ENCODE results near the gene CDH10.

The CDH10 gene

DNA sequence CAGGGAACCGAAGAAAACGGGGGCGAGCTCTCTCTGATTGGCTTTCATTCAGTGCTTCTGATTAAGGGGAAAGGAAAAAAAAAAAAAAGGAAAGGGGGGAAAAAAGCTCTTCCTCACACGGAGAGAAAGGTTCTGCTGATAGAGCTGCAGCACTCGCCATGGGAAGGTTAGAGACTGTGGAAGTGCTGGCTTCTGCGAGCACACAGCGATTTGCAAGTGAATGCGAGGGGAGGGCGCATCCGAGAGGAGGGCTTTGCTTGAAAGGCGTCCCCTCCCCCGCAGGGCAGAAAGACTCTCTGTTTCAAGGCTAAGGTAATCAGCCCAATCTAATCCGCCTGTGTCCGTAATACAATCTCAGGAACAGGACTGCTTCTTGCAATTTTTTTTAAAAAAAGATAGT is at the start of gene CDH10:
CDH10 (minus strand) TSS at position 218 of the 400 bp plus-strand sequence. CDS start 51,488 bp downstream, outside the sequence.
- DNase-seq = peak; percentile 84

DNA sequence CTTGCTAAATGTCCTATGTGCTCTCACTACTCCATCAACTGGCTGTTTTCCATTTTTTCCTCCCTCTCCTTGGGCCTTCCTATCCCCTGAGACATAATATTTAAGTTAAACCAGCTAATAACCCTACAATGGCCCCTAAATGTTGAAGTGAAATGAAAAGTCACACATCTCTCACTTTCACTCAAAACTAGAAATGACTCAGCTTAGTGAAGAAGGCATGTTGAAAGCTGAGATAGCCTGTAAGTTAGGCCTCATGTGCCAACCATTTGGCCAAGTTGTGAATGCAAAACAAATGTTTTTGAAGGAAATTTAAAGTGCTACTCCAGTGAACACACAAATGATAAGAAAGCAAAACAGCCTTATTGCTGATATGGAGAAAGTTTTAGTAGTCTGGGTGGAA is 48.8 kb upstream of the CDH10 start:
- no peak for DNase-seq

DNA sequence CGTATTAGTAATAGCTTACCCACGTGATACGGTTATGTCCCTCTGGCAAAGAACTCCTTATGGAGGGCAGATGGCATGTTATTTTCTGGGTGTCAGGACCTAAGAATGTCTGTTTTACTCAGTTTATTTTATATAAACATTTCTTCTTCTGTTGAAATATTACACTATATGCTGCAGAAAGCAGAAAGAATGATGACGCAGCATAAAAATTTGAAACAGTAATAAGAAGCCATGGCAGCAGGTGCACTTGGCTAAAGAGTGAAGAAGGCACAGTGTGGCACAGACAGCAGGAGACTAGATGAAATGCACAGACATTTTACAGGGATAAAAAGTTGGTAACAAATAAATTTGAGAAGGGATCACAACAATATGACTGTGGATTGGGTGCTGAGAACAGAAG is 46.3 kb upstream of the CDH10 start:
- DNase-seq = no peak

- no peak for DNase-seq
These were observed 36.3 kb upstream of the CDH10 start for GRCh38 chr5:24681106-24681505.

- no peak for DNase-seq
These were observed 23.3 kb upstream of the CDH10 start for GRCh38 chr5:24668050-24668449.

DNA sequence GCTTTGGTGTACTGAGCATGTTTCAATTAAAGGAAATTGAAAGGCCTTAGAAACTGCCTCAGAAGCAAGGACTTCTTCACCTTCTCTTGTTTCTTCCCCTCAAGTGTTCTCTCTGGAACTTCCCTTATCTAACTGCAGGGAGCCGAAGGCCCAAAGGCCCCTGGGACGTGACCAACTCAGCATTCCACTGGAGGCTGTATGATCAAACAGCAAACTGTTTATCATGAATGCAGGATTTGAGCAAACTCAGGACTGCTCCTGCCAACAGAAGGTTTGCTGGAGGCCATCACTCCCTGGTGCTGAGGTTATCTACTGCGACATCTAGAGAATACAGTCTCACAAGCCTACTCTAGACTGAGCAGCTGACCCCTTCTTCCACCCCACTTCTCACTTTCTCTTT is 4.8 kb upstream of the CDH10 start:
- DNase-seq = no peak

GRCh38 chr5:24646915-24647314 is 2.1 kb upstream of the CDH10 start:
- no peak for DNase-seq

DNA sequence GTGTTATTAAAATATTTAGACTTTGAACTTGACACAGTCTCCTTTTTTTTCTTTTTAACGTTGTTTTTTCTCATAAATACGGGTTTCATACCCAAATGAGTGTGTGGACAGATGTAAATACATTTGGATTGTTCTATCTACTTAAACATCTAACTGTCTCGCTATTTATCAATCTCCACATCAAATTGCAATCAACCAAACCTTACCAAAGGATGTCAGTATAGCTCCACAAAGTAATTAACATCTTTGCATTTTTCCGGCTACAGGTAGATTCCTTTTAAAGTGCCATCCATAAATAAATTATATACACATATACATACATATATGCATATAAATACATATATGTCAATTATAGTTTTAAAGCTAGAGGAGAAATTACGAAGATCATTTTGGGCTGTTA is 705 bp upstream of the CDH10 start:
- no peak for DNase-seq

GRCh38 chr5:24643880-24644279 is 898 bp downstream of the CDH10 start:
- DNase-seq = no peak

DNA sequence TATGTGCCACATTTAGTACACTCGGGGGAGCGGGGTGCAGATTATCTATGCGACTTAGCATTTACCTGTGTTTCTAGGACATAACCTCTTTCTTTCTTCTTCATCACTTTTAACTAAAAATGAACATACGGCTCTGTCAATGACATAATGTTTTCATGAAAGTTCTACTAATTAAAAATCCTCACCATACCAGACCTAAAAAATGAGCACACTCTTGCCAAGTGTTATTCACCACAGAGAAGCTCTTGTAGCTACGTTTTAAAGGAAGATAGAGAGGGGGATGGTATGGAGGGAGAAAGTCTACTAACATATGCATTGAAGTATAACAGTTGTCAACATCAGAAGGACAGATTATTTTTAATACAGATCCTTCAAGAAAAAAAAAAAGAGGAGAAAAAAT is 1.6 kb downstream of the CDH10 start:
- no peak for DNase-seq

DNA sequence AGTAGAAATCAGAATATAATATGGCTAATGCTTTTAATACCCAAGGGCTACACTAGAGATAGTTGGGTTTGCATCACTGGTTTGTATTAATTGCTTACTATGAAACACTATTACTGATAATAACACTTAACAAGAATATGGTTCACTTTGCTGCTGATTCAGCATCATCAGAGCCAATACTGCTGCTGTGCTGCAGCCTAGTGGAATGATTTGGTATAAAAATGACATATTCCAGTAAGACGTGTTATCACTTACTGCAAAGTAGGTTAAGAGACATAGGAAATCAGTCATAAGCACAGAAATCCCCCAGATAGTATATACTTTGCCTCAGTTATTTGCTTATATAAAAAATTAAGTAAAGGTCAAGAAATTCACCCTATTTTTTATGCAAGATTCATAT is 2.8 kb downstream of the CDH10 start:
- peak; percentile 32 for DNase-seq

DNA sequence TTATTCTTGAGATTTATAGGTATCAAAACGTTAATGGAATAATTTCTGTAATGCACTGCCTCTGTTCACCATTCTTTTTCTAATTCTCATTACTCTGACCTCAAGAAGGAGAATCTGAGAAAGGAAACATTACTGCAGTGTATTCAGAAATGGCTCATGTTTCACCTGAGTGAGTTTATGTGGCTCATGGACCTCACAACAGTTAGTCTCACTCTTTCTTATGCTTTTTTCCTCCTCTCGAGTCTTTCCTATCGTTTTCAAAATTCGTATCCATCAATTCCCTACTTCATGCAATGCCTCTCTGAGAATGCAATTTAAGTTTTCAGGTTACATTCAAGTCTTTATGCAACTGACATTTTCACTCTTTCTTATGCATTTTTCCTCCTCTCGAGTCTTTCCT is 9.6 kb downstream of the CDH10 start:
- DNase-seq = no peak

DNA sequence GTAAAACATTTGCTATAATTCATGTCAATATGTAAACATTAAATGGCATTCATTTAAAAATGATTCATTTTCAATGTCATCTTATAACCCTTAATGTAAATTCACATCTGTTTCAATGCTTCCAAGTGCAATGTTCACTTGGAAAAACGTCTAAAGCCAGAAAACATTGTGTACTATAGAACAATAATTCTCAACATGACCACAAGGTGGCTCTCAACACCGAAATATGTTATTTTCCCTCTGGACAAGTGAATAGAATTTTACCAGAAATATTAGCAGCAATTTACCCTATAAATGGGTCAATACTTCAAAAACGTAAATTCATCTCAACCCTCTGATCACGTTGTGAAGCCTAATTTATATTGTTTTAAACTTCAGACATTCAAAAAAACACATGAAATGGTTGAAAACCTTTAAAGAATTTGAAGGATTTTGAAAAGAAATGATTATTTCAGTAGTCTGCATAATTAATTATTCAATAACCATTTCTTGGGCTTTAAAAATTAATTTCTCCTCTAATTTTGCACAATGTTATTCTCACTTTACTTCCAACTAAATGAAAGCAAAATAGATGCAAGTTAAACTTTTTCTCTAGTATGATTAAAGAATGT is 11.0 kb downstream of the CDH10 start:
- peak; percentile 39 for DNase-seq

GRCh38 chr5:24632353-24632752 is 12.4 kb downstream of the CDH10 start:
- DNase-seq = no peak

DNA sequence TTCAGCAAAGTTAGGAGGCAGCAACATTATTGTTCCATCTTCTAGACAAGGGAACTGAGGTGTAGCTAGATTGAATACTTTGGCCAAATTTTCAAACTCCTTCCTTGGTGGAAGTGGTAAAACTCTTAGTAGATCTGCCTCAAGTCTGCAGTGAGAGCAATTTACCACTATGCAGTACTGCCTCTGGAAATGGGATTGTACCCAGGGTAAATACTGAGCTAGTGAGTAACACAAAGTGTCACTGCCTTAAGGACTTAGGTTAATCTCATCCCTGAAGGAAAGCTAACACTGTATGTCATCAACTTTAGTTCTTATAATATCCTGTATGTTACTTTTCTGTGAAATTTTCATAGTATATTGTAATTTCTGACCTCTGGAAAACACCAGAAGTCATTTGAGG is 13.9 kb downstream of the CDH10 start:
- no peak for DNase-seq

GRCh38 chr5:24629798-24630197 is 15.0 kb downstream of the CDH10 start:
- no peak for DNase-seq

DNA sequence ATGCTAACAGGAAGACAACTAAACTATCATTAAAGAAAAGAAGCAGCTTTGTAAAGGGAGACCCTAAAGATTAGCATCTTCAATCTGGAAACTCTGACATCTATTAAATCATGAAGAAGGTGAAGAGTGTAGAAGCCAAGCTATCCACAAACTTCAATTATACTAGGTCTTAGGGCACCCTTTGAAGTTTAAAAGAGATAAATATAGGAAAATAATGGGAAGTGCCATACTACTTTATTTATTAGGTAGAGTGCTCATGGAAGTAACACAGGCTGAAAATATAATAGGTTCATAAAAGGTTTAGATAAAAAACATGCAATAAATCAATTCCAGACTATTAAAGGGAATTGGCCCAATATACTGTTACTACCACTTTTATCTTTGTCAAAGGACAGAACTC is 19.9 kb downstream of the CDH10 start:
- peak; percentile 79 for DNase-seq

DNA sequence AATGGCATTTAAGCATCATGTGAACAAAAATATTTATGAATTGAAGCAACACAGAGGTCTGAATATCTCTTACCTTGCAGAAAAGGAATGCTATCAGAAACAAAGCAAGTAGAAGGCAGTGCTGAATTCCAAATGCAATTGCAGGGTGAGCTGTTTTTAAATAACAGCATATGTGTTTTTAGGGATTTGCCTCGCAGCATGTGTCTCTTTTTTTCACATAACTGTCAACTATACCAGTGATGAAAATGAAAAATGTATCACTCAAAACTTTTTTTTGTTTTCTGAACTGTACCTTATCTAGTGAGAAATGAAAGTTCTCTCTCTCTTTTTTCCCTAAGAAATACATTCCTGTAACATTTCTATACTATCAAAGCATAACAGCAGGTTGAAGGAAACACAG is 21.2 kb downstream of the CDH10 start:
- DNase-seq = no peak

DNA sequence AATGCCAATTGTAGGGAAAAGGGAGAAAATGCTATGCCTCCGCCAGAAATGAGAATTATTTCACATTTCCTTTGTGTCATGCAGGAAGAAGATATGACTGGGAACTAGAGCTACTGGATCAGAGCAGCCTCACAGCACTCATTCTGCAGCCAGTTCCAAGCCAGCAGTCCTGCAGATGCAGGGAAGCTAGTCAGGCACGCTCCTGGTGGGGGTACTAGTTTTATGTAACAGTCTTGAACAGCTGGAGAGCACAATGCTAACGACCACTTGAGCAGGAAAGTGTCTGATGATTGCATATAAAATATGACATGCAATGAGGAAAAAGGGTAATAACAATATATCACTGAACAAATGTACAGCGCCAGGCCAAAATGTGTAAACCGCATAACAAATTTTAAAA is 21.7 kb downstream of the CDH10 start:
- DNase-seq = peak; percentile 56

DNA sequence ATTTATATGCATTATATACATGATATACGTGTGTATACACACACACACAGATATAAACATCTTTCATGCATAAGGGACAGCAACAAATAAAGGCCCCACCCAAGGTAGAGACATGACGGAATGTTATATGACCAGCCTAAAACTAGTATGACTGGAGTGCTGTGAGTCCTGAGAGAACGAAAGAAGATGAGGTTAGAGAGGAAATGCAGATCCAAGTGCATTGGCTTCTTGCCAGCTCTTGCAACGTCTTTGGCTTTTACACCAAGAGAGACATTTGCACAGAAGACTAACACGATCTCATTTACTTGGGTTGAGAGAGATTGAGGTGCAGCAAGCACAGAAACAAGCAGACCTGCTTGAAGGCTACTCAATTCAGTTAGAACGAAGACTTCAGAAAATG is 23.0 kb downstream of the CDH10 start:
- no peak for DNase-seq

DNA sequence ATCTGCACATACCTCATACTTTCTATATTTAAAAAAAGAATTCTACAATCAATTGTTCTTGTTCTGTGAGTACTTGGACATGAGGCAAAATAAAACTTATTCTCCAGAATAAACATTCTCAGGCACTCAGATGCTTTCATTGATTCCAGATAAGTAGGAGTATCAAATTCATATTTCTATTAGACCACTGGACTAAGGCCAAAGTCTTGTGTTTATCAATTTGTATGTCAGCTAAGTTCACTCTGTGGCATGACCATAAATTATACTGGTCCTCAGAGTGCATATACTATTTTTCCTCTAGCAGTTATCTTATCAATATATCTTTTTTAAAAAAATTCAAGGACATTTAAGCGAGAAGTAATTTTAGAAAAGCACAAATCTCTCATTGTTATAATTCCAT is 28.2 kb downstream of the CDH10 start:
- no peak for DNase-seq

- no peak for DNase-seq
These were observed 29.6 kb downstream of the CDH10 start for GRCh38 chr5:24615159-24615558.

GRCh38 chr5:24609706-24610105 is 35.1 kb downstream of the CDH10 start:
- DNase-seq = no peak

DNA sequence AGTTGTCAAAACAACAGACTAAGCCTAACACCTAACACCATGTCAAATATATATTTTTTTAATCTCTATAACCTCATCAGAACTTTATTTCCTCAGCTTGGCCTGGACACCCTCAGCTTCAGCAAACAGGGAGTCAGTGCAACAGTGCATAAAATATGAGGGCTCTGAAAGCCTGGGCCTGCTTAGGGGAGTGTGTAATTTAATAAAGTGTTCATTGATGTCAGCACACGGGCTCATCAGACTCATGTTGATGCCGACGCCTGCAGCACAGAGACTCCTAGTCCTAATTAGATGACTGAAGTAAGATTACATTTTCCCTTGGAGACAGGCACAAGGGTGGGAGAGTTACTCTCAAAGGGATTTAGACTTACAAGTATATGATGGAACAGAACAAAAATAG is 37.8 kb downstream of the CDH10 start:
- DNase-seq = no peak

GRCh38 chr5:24602188-24602587 is 42.6 kb downstream of the CDH10 start:
- no peak for DNase-seq

GRCh38 chr5:24598956-24599355 is 45.8 kb downstream of the CDH10 start:
- DNase-seq = no peak
